Measurements from ENCODE around the gene CAVIN1.
"Not testable (repeated sequence)": the region's sequence is repeated elsewhere in the genome, so short reads cannot be mapped to it uniquely, and the experiment has no call there.

The CAVIN1 gene

GRCh38 chr17:42429726-42430447 lies 6.8 kb upstream of the CAVIN1 start:
- DNase-seq: no peak

DNA sequence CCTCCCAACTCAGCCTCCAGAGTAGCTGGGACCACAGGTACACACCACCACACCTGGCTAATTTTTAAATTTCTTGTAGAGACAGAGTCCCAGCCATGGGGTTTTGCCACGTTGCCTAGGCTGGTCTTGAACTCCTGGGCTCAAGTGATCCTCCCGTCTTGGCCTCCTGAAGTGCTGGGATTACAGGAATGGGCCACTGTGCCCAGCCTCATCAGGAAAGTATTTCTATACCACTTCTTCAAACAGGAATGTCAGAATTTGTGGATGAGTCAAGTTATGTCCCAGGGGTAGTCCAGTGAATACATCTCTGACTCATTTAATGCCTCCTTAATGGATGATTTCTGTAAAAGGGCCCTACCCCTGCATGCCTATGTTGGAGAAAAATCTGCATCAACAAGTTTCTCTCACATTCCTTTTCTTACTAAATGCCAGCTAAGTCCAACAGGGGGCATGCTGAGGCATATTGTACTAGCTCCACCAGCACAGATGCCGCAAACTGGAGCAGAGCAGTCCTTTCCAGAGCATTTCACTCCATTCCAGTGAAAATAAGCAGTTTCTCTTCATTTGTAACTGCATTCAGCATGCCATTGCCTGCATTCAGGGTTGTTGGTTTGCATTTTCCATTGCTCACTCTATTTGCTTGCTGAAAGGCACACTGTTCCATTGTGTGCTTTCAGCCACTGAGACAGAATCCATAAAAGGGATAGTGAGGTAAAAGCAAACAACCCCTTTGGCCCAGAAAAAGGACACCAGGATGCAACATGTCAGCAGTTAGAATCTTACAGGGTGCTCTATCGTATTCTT lies 5.3 kb upstream of the CAVIN1 start:
- DNase-seq: peak; percentile 8

GRCh38 chr17:42424991-42425610 lies 2.0 kb upstream of the CAVIN1 start:
- DNase-seq: no peak

DNA sequence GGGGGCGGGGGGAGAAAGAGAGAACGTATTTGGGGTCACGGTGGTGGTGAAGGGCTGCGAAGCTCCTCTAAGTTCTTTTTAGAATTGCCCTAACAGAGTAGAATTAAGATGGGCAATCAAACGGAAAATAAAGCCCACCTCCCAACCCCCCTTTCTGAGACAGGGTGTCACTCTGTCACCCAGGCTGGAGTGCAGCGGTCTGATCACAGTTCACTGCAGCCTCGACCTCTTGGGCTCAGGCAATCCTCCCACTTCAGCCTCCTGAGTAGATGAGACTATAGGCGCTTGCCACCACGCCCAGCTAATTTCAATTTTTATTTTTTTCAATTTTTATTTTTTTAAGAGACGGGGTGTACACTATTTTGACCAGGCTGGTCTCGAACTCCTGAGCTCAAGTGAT lies 710 bp upstream of the CAVIN1 start:
- DNase-seq: no peak

DNA sequence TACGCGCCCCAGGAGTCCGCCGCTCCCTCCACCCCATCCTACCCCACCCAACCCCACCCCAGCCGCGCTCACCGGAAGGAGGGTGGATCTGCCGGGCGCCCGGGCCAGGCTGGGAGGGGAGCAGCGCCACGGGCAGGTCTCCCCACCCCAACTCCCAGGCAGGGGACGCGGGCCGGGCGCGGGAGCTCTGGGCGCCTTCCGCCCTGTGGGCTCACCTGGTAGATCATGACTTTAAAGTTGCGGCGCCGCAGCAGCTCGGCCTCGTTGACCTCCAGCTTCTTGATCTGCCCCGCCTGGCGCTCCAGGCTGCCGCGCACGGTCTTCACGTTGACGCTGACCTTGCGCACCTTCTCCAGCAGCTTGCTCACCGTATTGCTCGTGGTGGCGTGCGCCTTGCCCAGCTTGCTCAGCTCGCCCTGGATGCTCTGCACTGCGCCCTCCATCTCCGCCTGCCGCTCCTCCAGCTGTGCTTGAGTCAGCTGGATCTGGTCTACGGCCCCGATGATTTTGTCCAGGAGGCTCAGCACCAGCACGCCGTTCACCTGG lies 571 bp downstream of the CAVIN1 start:
- peak; percentile 22 for DNase-seq

- no peak for DNase-seq
These were observed 1.3 kb downstream of the CAVIN1 start for GRCh38 chr17:42421507-42422338.

DNA sequence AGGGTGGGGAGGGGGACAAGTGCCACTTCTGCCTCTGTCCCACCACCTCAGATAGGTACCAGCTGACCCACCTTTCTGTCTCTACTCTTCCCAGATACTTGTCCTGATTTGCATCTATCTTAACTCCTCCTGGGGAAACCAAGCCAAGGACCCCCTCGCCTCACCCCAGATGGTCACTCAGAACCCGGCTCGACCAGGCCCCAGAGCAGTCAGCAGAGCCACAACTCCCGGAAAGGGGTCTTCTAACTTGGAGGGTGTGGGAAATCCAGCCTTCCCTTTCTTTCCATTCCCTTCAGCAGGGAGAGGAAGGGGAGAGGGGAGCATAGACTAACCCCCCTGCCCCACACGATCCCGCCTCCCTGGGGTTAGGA lies 1.9 kb downstream of the CAVIN1 start:
- no peak for DNase-seq

- DNase-seq: not testable (repeated sequence)
These were observed 5.1 kb downstream of the CAVIN1 start for GRCh38 chr17:42417981-42418380.

GRCh38 chr17:42414704-42415409 lies 8.2 kb downstream of the CAVIN1 start:
- no peak for DNase-seq

DNA sequence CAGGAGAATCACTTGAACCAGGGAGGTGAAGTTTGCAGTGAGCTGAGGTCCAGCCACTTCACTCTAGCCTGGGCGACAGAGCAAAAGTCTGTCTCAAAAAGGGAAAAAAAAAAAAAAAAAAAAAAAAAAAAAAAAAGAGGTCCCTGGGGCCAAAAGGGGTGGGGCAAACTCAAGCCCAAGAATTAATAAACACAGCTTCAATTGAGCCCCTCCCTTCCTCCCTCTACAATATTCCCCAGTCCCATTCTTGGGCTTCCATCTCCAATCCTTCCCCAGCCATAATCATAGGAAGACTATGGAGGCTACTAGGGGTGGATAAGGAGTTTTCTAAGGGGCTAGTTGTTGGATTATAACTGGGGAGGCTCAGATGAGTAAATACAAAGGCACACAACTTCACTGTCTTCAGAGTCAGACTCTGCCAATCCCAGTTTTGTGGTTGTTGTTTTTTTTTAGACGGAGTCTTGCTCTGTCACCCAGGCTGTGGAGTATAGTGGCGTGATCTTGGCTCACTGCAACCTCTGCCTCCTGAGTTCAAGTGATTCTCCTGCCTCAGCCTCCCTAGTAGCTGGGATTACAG lies 9.5 kb downstream of the CAVIN1 start:
- DNase-seq: no peak

GRCh38 chr17:42411905-42412679 lies 11.0 kb downstream of the CAVIN1 start:
- DNase-seq: no peak

- no peak for DNase-seq
These were observed 11.7 kb downstream of the CAVIN1 start for GRCh38 chr17:42411361-42411760.

- DNase-seq: no peak
These were observed 12.8 kb downstream of the CAVIN1 start for GRCh38 chr17:42410319-42410685.

DNA sequence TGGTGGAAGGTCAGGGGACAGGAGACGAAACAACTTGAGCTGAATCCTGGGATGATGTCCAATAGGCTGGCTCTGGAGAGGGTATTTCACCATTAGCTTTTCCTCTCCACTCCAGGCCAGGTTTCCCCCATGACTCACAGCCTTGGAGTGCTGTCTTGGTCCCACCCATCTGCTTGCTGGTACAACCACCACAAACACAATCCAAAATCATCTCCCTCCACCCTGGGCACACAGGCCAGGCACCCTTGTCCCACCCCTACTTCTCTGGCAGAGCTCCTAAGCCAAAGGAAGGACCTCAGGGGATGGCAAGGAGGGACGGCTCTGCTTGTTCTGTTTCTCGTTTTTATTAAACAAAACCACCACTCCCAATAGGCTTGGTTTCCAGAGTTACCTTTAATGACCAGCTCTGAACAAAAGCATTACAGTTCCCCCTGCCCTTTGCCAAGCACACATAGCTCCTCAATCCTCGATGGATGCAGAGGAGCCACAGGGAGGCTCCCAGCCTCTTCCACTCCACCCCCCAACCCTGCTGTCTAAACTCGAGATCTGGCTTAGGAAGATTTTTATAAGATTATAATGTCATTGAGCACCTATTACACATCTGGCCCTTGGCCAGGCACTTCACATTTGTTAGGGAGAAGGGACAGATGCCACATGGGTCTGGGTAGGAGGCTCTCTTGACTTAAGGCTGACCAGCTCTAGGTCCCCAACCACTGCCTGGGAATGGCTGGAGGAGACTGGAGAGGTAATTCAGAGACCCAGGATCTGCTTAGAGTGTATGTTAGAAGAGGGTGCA lies 13.3 kb downstream of the CAVIN1 start:
- DNase-seq: no peak

DNA sequence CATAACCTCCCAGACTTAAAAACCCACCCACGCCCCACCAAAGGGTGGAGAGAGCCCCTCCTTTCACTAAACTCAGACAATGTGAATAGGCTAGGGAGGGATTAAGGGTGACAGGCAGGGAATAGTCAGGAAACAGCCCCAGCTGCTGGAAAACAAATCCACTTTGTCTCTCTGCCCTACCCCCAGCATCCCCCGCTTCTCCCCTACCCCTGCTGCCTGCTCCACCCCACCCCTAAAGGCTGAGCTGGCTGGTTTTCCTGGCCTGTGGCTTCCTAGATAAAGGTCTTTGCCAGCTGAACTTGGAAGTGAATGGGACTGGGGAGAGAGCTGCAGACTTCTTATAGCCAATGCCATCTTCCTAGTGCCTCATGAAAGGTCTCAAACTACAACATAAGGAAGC lies 15.0 kb downstream of the CAVIN1 start:
- DNase-seq: no peak

DNA sequence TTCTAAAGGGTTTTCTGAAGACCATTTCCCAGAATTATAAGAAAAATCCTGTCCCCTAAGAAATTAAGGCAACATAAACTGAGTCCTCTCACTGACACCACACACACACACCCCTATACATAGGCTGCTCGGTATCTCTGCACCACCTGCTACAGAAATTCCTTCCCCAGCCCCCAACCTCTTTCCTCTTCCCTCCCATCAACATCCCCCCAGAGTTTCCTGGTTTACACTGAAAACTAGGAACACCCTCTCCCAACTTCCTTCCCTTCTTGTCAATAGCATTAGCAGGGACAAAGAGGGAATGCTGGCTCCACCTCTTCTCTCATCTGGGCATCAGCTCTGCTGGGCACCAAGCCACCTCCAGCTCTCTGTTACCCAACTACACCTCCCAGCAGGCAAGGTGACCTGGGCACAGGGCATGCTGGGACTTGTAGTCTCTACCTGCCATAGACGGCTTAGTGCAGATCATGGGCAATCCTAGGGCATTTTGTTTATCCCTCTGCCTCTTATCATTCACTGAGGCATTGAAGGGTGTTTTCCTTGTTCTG lies 15.7 kb downstream of the CAVIN1 start:
- peak; percentile 86 for DNase-seq

- no peak for DNase-seq
These were observed 16.3 kb downstream of the CAVIN1 start for GRCh38 chr17:42406615-42407288.

- DNase-seq: peak; percentile 42
These were observed 17.0 kb downstream of the CAVIN1 start for GRCh38 chr17:42405963-42406495.

DNA sequence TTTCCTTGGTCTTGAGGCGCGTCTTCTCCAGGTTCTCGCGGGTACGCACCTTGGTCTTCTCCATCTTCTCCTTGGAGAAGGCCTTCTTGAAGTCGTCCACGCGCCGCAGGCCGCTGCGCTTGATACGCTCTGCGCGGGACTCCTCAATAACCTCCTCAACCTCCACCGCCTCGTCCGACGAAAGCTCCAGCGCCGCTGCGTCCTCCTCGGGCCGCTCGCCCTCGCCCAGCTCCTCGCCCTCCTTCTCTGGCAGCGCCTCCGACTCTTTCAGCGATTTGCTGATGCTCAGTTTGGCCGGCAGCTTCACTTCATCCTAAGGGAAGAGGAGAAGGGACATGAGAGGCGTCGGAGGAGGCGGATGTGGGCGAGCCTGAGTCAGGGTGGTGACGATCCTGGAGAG lies 18.0 kb downstream of the CAVIN1 start:
- no peak for DNase-seq
